ENCODE results near the gene CLEC17A.
"Not testable (repeated sequence)": the region's sequence is repeated elsewhere in the genome, so short reads cannot be mapped to it uniquely, and the experiment has no call there.

The CLEC17A gene

GRCh38 chr19:14582894-14583340, at the start of gene CLEC17A:
TSS of gene CLEC17A (plus strand) at chr19:14583084. CDS start at chr19:14583161, 77 bp downstream.
- no peak for DNase-seq

- no peak for DNase-seq
Measured at GRCh38 chr19:14533450-14533849, 49.4 kb upstream of the CLEC17A start.

GRCh38 chr19:14536926-14537692, 45.8 kb upstream of the CLEC17A start:
- no peak for DNase-seq

GRCh38 chr19:14540741-14541525, 42.0 kb upstream of the CLEC17A start:
- DNase-seq, result no peak

GRCh38 chr19:14541979-14542378, 40.9 kb upstream of the CLEC17A start:
- not testable (repeated sequence) for DNase-seq

GRCh38 chr19:14542711-14543328, 40.1 kb upstream of the CLEC17A start:
- peak; percentile 18 for DNase-seq

GRCh38 chr19:14544047-14544446, 38.8 kb upstream of the CLEC17A start:
- DNase-seq, result no peak

- no peak for DNase-seq
Measured at GRCh38 chr19:14544977-14545715, 37.7 kb upstream of the CLEC17A start.

GRCh38 chr19:14545716-14546082, 37.2 kb upstream of the CLEC17A start:
- DNase-seq, result no peak

- no peak for DNase-seq
Measured at GRCh38 chr19:14550201-14550754, 32.6 kb upstream of the CLEC17A start.

GRCh38 chr19:14551134-14552005, 31.5 kb upstream of the CLEC17A start:
- DNase-seq, result peak; percentile 95

GRCh38 chr19:14552006-14552360, 30.9 kb upstream of the CLEC17A start:
- DNase-seq, result not testable (repeated sequence)

GRCh38 chr19:14553042-14553938, 29.6 kb upstream of the CLEC17A start:
- no peak for DNase-seq

- no peak for DNase-seq
Measured at GRCh38 chr19:14553939-14554243, 29.0 kb upstream of the CLEC17A start.

- DNase-seq, result no peak
Measured at GRCh38 chr19:14554382-14554812, 28.5 kb upstream of the CLEC17A start.

- no peak for DNase-seq
Measured at GRCh38 chr19:14555918-14556661, 26.8 kb upstream of the CLEC17A start.

- DNase-seq, result peak; percentile 15
Measured at GRCh38 chr19:14556662-14557188, 26.2 kb upstream of the CLEC17A start.

- no peak for DNase-seq
Measured at GRCh38 chr19:14558370-14559066, 24.4 kb upstream of the CLEC17A start.

All from GF-D8 (cell line).